GM18499 (cell line): Measurements from ENCODE around the gene RASD1.

Source experiments
- ATAC-seq: cut with Tn5 transposase; IDR thresholded peaks from one replicate; pipeline ENCODE4 v1.9.1; 2021; ENCODE audit warnings: moderate number of reproducible peaks; ENCODE audit not compliant: insufficient read depth, unreplicated experiment

Gene RASD1

DNA sequence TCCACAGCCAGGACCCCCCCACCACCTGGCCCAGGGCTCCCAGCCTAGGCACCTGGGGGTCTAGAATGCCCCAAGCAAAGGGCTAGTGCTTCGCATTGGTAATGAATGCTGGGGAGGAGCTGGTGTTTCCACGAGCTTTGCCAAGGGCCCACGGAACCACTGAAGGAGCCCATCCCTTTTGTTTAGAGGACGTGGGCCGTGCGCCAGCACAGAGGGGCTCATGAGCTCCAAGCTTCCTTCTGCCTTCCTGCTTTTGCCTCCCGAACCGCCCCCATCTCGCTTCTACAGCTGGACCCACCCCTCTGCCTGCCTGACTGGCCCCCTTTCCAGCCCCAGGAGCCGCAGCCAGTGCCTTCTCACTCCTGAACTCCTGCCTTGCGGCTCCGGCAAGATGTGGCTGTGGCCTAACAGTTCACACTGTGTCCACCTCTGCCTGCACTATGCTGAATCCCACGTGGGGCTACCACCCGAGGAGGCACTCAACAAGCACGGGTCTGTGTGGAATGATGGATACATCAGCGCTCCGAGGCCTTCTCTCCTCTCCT is 31.8 kb upstream of the RASD1 start:
- ATAC-seq: no peak

DNA sequence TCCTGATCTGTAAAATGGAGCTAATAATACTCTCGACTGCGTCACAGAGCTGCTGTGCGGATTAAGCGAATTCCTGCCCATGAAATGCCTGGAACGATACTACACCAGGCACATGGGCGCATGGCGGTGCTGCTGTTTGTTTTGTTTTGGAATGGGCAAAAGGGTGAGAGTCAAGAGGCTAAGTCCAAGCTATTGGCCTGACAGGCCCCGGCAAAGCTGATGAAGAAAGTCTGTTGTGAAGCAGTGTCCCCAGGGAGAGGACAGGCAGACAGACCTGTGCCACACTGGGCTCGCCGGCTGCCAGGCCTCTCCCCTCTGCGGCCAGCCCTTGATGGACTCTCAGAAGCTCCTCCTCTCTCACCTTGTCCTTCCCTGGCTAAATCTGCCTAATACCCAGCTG is 31.3 kb upstream of the RASD1 start:
- ATAC-seq: no peak

DNA sequence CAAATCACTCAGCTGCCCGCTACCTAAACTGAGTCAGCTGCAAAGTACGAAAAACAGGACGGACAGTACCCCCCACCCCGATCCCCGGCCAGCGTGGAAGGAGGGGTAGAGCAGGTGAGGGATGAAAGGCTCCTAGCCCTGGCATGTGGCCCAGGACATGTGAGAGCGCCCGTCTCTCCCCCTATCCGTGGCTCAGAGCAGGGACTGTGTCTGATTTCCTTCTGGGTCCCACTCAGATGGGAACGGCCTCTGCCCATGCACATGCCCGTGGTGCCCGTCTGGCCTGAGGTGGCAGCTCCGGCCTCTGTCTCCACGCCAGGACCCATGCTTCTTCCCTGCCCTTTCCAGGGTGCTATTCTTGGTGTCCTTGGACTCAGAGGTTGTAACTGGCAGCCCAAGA is 30.2 kb upstream of the RASD1 start:
- no peak for ATAC-seq

DNA sequence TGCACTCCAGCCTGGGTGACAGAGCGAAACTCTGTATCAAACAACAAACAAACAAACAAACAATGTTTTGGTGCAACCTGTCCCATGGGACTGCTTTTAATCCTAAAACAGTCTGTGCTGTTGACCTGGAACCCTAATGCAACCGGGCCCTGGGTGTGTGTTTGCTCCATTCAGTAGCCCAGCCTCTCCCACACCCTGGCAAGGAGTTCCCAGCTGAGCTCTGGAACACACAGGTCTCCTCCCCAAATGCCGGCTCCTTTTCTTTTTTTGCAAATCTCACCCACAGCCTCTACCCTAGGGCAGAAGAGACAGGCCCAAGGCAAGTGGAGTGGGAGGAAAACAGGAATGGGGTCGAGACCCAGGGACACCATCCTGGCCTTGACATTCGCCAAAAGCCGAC is 29.8 kb upstream of the RASD1 start:
- ATAC-seq: no peak

DNA sequence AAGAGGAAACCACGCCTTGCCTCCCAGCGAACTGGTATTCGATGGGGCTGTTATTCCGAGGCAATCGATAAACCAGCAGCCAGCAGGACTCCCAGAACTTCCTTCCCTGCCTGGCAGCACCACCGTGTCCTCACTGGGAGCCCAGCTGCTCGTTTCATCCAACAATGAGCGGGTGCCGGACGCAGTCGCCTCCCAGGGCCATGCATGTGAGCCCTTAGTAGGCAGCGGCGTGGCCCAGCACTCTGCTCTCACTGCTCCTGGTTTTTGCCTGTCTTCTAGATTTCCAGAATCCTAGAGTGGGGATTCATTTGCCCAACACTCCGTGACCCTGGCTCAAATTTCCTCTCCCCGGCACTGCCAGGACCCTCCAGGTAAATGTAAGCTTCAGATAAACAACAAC is 29.1 kb upstream of the RASD1 start:
- ATAC-seq: no peak

DNA sequence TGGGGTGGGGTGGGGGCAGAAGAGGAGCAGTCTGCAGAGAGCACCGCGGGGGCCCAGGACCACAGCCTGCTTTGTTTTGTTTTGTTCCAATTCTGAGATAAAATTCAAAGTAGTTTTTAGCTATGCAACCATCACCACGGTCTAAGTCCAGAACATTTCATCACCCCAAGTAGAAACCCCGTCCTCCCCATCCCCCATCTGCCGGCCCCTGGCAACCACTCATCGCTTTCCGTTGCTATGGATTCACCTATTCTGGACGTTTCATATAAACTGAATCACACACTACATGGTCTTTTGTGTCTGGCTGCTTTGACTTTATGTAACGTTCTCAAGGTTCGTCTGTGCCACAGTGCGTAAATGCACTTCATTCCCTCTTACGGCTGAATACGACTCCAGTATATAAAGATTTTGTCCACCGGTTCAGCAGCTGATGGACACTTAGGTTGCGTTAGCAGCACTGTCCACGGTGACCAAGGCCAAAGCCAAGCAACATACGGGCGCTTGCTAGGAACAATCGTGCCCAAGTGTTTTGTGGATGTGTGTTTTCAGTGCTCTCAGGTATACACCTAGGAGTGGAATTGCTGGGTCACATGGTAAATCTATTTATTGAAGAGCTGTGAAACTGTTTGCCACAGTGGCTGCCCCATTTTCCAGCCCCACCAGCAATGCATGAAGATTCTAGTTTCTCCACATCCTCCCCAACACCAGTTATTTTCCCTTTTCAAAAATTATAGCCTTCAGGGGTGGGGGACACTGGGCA is 27.7 kb upstream of the RASD1 start:
- ATAC-seq: no peak

DNA sequence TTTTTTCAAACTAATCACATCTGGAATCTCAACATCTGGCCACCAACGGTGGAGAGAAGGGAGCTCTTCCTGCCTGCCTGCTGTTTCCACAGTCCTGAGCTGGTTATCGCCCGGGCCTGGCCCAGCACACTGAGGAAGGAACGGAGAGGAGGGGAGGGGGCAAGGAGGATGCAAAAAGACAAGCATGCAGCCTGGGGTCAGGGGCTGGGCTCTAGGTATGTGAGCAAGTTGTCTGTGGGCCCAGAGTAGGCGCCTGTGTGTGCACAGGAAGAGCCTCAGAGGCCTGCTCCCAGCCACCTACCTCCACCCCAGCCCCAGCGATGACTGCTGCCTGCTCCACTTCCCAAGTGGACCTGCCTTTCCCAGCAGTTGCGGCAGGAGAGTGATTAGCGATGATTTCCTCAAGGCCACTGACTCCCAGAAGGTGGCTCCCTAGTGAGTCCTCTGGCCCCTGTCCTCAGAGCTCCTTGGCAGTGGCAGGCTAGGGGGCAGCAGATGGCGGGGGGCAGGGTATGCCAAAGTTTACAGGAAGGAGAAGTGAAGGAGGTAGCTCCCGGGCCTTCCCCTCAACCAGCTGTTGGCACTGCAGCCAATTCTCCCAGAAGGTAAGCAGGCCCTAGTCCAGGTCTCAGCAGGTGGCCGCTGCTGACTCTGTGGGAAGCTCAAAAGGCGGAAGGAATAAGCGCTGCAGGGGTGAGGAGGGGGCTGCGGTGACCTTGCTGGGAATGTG is 27.0 kb upstream of the RASD1 start:
- no peak for ATAC-seq

DNA sequence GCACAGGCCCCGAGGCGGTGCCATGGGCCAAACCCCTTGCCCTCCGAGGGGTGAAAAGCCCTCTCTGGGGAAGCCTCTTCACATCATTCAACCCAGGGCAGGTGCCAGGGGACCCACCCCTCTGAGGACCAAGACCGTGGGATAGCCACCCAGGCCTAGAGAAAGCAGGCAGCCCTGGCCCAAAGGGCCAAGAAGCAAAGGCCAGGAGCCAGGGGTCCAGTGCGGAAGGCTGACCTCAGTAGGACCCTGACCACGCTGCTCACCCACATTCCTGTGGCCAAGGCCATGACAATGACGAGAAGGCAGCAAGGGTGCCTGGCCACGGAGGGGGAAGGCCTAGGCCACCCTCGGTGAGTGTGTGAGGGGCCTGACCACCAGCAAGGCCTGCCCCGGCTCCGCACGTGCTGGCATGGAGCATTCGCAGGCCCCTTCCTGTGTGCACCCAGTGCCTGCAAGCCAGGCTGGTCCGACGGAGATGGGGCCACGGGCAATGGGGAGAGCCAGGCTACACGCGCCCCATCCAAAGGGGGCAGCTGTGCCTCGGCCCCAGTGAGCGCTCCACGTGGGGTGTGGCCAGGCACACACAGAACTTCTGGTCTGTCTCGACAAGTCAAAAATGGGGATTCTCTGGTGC is 24.5 kb upstream of the RASD1 start:
- no peak for ATAC-seq

DNA sequence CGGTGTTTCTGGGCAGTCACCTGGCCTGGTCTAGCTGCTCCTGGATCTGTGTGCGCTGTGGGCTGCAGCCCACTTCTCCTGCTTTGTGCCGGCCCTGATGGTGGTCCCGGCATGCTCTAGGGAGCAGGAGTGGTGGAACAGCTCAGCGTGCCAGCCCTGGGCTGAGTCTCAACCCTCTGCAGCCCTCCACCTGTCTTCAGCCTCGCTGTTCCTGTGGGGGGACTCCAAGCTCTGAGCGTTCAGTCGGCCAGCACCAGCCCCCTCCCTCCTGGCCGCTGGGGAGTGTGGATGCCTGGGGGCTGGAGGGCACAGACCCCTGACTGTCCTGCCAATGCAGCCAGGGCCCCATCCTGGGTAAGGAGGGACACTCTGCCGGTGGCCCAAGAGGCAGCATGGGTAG is 23.7 kb upstream of the RASD1 start:
- no peak for ATAC-seq

DNA sequence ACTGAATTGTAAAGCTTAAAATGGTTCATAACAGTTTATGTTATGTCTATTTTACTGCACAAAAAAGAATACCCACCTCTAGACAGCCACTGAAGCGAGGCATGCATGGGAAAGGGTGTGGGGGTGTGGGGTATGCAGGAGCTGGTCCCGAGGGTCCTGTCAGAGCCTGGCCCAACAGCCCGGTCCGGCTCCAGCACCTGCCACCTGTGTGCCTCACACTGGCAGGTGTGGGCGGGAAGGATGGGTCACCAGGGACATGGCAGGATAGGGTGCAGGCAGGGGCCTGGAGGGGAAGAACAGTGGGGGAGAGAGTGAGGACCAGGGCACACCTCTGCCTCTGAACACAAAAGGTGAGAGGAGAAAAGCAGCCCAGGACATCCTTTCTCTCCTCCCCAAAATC is 22.8 kb upstream of the RASD1 start:
- no peak for ATAC-seq

DNA sequence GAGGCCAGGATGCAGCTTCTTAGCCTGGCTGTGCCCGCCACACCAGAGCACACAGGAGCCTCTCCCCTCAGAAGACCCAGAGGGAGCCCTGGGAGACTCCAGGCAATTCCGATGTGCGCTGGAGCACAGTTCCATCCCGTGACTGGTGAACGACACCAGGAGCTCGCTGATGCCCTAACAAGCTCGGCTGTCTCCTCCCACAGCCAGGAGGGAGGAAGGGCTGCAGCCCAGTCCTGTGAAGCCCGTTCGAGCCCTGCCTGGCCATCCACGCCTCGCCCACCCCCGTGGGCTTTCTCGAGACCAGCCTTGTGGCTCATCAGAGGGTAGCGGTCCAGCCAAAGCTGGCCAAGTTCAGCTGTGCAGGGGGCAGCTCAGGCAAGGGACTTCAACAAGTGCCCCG is 21.8 kb upstream of the RASD1 start:
- ATAC-seq: no peak

DNA sequence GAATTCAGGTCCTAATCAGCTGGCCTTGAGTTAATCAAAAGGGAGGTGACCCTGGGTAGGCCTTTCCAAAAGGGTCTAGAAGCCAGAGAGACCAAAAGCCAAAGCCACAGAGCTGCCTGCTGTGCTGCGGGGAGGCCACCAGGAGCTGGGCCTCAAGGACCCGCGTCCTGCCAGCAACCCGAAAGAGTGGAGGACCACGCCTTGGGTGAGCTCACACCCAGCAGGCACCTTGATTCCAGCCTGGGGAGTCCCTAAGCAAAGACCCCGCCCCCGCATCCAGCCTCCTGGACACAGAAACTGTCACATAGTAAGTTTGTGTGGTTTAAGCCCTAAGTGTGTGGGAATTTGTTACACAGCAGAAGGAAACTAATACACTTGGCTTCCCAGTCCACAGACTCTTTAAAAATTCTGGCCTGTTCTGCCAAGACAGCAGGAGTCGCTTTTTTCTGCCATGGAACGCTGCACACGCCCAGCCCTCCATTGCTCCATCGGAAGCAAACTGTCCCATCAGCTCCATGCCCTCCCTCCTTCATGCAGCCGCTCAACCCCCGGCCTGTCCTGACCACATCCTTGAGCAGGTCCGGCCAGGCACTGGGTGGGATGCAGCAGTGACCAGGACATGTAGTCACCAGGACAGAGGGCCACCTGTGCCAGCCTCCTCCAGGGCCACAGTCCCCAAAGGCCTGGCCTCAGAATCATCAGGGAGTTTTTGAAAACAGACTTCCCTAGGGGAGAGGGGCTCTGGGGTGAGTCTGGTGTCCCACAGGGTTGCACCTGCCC is 20.9 kb upstream of the RASD1 start:
- no peak for ATAC-seq

DNA sequence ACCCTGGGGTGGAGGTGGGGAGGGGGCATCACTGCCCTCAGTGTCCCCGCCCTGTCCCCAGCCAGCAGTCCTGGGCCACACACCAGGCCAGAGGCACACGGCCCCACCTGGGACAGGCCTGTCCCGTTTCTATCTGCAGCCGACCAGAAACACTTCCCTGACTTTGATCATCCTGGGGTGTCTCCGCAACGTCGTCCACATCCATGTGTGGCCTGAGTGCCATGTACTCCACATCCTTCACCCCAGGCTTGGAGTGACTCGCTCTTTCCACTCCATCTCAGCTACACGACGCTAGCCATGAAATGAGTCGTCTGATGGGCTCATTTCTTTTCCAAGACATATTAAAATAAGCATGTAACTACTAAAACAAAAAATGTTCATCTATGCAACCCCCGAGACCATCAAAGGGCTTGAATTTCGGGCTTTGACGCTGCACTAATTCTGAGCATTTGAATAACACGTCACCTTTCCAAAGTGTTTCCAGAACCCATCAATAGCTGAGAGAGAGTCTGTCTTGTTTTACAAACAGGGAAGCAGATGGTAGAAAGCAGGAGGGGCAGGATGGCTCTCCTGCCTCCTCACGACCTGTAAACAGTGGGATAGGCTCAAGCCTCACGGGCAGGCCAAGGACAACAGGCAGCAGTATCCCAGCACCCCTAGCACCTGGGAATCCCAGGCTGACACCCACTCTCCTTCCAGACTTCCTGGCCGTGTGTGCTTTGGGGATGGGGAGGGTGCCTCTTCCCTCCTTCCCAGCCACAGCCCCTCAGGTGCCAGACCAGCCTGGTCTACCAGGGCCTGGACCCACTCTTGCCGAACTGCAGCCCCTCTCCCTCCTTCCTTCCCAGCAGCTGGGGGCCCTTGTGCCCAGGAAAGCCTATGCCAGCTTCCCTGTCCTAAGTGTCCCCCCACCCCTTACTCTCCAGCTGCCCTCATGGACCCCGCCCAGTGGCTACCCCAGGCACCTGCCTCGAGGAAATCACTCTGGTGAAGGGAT is 20.0 kb upstream of the RASD1 start:
- no peak for ATAC-seq

DNA sequence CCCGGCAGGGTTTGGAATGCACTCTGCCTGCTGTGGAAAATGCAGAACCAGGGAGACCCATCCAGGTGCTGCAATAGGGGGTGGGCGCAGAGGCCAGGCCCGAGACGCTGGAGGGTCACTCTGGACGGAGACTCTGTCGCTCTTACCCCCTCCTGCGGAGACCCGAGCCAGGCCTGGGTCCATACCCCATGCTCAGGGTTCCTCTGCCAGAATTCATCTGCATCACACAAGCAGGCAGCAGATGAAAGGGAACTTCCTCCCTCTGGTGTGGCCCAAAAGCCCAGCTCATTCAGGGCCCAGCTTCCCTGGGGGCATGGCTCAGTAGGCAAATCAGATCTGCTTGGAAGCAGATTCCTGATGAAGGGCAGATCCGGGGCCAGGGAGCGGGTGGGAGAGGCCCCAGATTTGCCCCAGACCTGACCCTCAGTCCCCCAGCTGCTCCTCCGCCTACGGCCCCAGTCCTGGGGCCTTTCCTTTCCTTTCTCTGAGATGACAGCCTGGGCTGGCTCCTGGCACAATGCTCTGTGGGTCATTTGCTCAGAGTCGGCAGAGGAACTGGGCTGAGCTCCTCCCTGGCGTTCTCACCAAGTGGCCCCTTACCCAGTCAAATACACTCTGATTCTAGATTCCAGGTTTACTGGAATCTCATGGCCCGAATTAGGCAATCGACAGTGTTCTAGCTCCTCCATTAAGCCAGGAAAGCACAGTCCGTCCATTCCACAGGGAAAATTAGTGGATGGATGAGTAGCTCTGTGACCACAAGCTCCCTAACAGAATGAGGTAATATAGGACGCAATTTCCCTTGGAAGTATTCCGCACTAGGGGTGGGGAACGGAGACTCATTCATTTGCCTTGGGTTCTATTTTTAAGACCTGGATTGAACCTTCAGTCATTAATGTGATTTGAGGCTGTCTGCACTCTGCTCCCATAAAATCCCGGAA is 19.1 kb upstream of the RASD1 start:
- no peak for ATAC-seq

DNA sequence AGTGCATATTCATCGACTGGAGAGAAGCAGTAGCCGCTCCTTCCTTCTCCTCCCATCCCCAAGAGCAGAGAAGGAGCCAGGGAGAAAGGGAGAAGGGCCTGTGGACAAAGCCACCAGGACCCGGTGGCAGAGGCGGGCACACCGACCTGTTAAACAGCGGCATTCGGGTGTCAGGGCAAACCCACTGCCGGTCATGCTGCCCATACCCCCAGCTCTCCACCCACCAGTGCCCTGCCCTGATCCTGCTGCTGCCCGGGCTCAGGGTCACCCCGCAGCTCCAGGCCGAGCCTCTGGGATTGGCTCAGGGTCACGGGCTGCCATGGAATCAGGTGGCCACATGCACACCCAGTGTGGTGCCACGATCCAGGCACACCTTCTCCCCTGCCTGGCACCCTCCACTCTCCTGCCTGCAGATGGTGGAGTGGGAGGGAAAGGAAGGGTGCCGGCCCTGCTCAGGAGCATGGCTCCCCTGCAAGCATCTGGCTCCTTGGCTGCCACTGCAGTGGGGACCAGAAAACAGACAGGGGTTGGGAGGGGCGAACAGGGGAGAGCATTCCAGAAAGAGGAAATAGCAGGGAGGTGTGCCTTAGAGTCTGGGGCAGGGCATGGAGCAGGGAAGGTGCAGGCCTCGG is 18.3 kb upstream of the RASD1 start:
- ATAC-seq: no peak

DNA sequence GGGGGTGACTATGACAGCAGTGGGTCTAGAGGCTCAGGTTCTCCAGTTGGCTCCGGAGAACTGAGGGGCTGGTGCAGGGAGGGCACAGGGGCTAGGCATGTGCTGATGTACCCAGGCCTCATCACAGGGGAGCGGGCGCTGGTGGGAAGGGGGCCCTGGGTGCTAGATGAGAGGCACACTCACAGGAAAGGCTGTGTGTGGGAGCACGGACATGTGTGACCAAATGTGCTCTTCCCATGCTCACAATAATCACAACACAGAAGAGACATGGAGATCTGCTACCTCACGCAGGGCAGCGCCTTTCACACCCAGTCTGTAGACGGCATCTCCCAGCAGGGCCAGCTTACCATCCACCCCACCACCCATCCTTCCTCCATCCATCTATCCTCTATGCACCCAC is 17.4 kb upstream of the RASD1 start:
- ATAC-seq: no peak

DNA sequence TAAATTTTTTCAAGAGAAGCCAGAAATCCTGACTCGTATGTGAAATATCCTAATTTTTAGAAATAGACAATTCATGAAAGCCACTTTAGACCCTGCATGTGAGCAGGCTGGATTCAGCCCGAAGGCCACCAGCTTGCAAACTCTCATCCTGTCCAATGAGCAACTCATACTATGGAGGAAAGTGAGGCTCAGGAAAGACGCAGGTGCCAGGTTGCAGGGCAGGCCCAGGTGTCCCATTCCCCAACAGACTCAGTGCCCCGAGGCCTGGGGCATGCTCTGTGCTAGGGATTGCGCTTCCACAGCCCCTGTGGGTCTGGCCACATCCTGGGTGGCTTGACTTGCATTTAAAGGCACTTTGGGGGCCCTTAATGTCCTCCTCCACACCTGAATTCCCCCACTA is 16.7 kb upstream of the RASD1 start:
- ATAC-seq: no peak
